ENCODE results near the gene CALML5.
"Not testable (repeated sequence)": the region's sequence is repeated elsewhere in the genome, so short reads cannot be mapped to it uniquely, and the experiment has no call there.

CALML5 gene

GRCh38 chr10:5481121-5481520, 18.2 kb downstream of the CALML5 start:
- no peak for DNase-seq (ENCODE audit: low read depth)

GRCh38 chr10:5480162-5480941, 19.0 kb downstream of the CALML5 start:
- no peak for DNase-seq (ENCODE audit: low read depth)

GRCh38 chr10:5479481-5480161, 19.7 kb downstream of the CALML5 start:
- DNase-seq (ENCODE audit: low read depth): no peak

DNA sequence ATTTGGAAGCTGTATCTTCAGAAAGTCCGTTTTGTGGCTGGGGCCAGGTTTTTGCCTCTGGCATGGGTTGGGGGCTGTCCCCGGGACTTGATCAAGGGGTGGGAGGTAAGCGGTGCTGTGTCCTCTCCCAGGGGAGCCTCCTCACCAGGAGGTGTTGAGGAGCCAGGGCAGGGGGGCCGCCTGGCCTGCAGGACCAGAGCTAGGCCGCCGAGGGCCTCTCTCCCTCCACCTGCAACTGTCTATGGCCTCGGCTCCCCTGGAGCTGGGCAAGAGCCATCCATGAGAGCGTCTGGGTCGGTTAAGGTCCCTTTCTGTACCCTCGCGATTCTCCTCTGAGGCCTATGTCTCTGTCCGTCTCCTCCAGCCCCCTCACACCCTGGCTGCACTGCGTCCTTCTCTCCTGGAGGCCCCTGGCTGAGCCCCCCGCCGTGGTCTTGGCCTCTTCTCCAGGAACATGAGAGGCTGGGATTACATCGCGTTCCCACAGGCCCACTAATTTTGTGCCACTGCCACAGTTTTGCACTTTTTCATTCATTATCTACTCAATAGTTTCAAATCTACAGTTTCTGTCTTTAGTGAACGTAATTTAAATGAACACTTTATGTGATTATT, 20.6 kb downstream of the CALML5 start:
- DNase-seq (ENCODE audit: low read depth): no peak

DNA sequence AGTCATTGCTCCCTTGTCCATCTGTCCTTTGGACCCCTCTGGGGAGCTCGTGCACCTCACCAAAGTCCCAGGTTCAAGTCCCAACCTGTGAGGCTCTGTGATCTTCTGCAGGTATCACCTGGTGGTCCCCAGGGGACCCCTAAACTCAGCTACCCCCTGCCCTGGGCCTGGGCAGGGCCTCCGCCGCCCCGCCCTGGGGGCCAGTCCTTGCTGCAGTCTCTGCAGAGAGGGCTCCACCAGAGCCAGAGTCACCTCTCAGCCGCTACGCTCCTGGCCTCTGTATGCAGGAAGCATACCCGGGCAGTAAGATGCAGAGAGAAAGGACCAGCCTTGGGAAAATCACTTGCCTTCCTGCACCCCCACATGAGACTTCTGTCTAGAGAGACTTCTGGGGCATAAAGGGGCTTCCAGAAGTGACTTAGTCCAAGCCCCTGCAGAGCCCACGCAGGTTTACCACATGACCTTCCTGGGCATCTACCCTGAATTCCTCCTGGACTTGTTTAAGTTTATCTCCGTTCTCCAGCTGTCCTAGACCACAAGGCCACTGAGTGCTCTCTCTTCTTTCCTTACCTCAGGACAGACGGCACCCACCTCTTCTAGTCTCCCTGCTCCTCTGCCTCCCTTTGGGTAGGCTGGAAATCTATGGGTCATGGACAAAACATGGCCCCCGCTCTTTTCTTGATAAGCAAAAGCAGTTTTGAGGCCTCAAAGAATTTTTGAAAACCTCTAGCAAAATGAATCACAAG, 21.2 kb downstream of the CALML5 start:
- DNase-seq (ENCODE audit: low read depth): no peak

DNA sequence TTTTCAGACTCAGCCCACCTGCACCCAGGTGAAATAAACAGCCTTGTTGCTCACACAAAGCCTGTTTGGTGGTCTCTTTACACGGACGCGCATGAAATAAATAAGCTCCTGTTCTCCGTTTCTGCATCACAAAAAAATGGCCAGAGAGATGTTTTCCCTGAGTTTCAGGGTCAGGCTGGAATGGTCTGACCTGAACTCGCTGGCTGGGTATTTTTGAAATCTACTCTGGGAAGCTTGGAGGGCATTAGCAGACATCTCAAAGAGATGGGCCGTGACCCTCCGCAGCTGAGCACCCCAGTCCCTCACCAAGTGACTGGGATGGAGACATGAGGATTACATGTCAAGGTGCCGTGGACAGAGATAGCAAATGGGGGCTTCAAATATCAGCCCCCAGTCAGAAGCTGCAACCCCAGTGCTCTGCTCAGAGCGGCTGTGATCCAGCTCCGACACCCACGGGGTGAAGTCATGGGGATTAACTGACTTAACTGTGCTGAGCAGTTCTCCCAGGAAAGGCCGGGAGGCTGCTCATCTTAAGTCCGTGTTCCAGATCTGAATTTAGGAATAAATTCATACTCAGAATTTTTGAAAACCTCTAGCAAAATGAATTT, 22.3 kb downstream of the CALML5 start:
- DNase-seq (ENCODE audit: low read depth): no peak

DNA sequence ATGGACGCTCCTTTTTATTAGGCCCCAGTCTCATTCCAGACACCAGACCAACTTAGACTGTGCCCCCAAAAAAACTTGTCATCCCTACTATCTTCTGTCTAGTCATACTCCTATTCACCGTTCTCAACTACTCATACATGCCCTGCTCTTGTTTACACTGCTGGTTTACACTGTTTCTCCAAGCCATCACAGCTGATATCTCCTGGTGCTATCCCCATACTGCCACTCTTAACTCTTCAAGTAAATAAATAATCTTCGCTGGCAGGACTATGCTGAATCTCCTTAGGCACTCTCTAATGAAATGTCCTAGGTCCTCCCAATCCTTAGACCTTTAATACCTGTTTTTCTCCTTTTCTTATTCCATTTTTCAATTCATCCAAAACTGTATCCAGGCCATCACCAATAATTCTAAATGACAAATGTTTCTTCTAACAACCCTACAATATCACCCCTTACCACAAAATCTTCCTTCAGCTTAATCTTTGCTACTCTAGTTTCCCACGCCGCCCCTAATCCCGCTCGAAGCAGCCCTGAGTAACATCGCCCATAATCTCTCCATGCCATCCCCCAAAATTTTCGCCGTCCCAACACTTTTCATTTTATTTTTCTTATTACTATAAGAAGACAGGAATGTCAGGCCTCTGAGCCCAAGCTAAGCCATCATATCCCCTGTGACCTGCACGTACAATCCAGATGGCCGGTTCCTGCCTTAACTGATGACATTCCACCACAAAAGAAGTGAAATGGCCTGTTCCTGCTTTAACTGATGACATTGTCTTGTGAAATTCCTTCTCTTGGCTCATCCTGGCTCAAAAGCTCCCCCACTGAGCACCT, 23.2 kb downstream of the CALML5 start:
- DNase-seq (ENCODE audit: low read depth): not testable (repeated sequence)

- not testable (repeated sequence) for DNase-seq (ENCODE audit: low read depth)
These were observed 24.3 kb downstream of the CALML5 start for GRCh38 chr10:5475088-5475487.

DNA sequence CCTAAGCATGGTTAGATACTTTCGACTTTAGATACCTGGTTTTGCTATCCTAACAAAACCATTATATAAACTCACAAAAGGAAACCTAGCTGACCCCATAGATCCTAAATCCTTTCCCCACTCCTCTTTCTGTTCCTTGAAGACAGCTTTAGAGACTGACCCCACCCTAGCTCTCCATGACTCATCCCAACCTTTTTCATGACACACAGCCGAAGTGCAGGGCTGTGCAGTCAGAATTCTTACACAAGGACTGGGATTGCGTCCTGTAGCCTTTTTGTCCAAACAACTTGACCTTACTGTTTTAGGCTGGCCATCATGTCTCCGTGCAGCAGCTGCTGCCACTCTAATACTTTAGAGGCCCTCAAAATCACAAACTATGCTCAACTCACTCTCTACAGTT, 24.7 kb downstream of the CALML5 start:
- not testable (repeated sequence) for DNase-seq (ENCODE audit: low read depth)

- DNase-seq (ENCODE audit: low read depth): no peak
These were observed 29.2 kb downstream of the CALML5 start for GRCh38 chr10:5470062-5470751.

DNA sequence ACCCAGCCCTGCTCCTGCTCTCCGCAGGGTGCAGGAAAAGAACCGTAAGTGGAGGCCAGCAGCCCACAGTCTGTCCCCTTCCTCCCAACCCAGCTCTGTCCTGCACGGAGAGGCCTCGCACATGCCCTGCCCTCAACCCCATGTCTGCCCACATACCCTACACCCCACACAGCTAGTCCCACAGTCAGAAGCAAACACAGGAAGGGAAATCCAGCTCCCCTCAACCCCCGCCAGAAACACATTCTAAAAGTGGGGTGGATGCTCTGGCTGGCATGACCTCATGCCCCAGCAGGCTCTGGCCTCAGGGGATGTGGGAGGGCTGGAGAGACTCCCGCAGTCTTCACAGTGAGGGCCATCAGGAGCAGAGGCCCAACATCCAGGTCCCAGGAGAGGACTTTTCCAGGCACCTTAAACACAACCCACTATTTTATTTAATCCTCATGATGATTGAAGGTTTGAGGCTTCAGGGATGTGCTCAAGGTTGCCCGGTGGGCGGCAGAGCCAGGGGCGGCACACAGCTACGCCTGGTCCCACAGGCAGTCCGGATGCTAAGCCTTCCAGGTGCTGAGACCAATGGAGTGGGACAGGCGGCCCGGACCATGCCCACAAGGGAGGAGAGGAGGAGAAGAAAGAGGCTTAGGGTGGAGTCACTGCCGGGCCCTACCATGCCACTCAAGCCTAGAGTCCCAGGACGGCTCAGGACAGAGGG, 29.9 kb downstream of the CALML5 start:
- no peak for DNase-seq (ENCODE audit: low read depth)

DNA sequence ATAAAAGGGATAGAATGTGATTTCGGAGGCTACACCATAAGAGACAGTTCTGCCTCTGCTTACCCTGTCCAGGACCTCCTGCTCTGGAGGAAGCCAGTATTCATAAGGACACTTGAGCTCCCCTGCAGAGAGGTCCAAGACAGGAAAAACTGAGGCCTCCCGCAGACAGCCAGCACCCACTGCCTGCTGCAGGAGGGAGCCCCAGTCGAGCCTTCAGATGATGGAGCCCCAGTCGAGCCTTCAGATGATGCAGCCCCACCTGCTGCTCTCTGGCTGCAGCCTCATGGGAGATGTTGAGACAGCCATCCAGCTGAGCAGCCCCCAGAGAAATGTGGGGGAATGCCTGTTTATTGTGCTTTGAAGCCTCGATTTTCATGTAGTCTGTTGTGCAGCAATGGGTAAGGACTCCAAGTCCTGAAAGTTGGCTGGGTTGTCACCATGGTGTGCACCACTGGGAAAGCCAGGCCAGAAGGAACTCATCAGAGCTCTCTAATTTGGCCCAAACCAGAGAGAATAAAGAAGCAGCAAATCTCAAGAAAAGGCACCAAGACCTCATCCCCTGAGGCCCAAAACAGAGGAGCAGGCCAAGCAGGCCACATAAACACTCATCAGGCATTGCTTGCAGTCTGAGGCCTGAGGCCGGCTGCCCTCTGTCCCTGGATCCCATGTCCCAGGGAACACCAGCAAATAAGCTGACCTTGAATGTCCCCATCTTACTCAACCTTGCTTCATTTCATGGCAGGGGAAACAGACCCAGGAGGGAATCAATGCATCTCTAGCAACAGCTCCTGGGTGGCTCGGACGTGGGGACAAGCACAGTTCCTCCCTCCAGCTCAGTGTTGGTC, 30.9 kb downstream of the CALML5 start:
- DNase-seq (ENCODE audit: low read depth): no peak

- no peak for DNase-seq (ENCODE audit: low read depth)
These were observed 31.6 kb downstream of the CALML5 start for GRCh38 chr10:5467634-5468255.

- DNase-seq (ENCODE audit: low read depth): no peak
These were observed 32.2 kb downstream of the CALML5 start for GRCh38 chr10:5467207-5467535.

DNA sequence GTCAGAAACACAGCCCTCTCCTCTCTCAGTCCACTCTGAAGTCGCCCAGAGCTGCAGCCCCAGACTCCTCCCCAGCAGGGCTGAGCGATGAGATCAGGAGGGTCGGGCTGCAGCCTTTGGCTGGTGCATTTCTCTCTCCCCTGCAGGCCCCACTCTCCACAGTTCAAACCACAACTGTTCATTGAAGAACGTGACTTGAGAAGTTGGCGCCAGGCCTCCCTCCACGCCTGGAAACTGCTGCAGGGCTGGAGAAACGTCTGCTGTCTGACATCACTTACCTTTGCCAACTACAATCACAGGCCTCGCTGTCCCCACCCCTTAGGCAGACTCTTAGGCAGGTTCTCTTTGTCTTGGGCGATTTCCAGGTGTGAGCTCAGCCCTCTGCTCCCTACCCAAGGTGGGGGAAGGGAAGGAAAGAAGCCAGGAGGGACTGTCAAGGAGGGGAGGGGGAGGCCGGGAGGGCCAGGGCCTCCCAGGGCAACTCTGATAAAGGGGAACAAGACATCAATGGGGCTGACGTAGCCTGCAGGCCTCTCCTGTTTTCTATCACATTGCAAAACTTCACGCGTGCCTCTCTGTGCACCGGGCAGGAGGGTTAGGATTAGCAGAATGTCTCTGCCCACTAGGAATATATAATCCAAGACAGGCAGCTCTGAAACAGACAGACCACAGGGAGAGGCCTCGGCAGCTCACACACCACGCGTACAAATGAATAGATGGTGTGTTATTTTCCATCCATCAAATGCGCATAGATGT, 32.7 kb downstream of the CALML5 start:
- no peak for DNase-seq (ENCODE audit: low read depth)

GRCh38 chr10:5465976-5466450, 33.4 kb downstream of the CALML5 start:
- no peak for DNase-seq (ENCODE audit: low read depth)

DNA sequence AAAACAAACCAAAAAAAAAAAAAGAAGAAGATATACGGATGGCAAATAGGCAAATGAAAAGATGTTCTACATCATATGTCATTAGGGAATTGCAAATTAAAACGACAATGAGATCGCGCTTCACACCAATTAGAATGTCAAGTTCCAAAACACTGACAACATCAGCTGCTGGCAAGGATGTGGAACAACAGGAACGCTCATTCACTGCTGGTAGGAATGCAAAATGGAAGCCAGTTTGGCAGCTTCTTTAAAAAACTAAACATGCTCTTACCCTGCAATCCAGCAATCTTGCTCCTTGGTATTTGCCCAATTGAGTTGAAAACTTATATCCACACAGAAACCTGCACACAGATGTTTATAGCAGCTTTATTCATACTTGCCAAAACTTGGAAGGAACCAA, 34.8 kb downstream of the CALML5 start:
- no peak for DNase-seq (ENCODE audit: low read depth)

GRCh38 chr10:5462841-5463293, 36.5 kb downstream of the CALML5 start:
- no peak for DNase-seq (ENCODE audit: low read depth)

Measured in stimulated activated CD8-positive, alpha-beta memory T cell treated with anti-CD3 and anti-CD28 coated beads, Interleukin-12 subunit alpha, Interleukin-12 subunit beta, amount 100 ng/mL, for 1 hour (primary cell).